Natural killer cell (primary cell): Measurements from ENCODE around the gene SESN1. TPM values are rescaled to one million over a fixed set of nuclear protein-coding genes. Genes with fewer than 3 reads are reported as not detected.

ENCODE experiments used
- ATAC-seq, 3 donors: fragments of 150-1000 bp in 2 of 3; fragments of 200-7000 bp in 1 of 3; cut with Tn5 transposase; 1 replicate in 1 of 3; 2 replicates in 2 of 3; pipeline ENCODE4 v1.10.0; 2021; ENCODE audit warnings: mild to moderate bottlenecking in 2 of 3, moderate library complexity in 2 of 3
- DNase-seq, 2 donors: peaks; one replicate each; pipeline versions ENCODE4 v3.0.0 to v3.0.0-alpha.2; 2013 to 2021; ENCODE audit warnings: mixed read lengths in 1 of 2
- H3K27ac ChIP-seq: one replicate; pipeline ENCODE4 v1.5.1; 2013; ENCODE audit warnings: mild to moderate bottlenecking, low read length
- H3K27me3 ChIP-seq: one replicate; pipeline ENCODE4 v1.6.1; 2013; ENCODE audit warnings: low read length; ENCODE audit not compliant: control insufficient read depth, insufficient read depth
- H3K36me3 ChIP-seq: one replicate; pipeline ENCODE4 v1.6.1; 2013; ENCODE audit warnings: low read length; ENCODE audit not compliant: control insufficient read depth, insufficient read depth
- H3K4me1 ChIP-seq: one replicate; pipeline ENCODE4 v1.6.1; 2013; ENCODE audit warnings: low read length; ENCODE audit not compliant: control insufficient read depth, insufficient read depth
- H3K4me3 ChIP-seq: one replicate; pipeline ENCODE4 v1.5.1; 2013; ENCODE audit warnings: low read length
- H3K9me3 ChIP-seq: one replicate; pipeline ENCODE4 v1.6.1; 2013; ENCODE audit warnings: low read length; ENCODE audit not compliant: control insufficient read depth, insufficient read depth
- H3K27ac Mint-ChIP-seq, 2 donors: one replicate each; pipeline ENCODE4 v1.8.0; 2022; ENCODE audit warnings: mild to moderate bottlenecking in 2 of 2, mixed read lengths in 2 of 2, moderate library complexity in 1 of 2
- H3K27me3 Mint-ChIP-seq, 2 donors: one replicate each; pipeline ENCODE4 v1.8.0; 2022; ENCODE audit warnings: low read depth in 2 of 2, mixed read lengths in 2 of 2
- H3K36me3 Mint-ChIP-seq: one replicate; pipeline ENCODE4 v1.8.0; 2022; ENCODE audit warnings: mixed read lengths
- H3K4me1 Mint-ChIP-seq, 2 donors: one replicate each; pipeline ENCODE4 v1.8.0; 2022; ENCODE audit warnings: mixed read lengths in 2 of 2
- H3K4me3 Mint-ChIP-seq: one replicate; pipeline ENCODE4 v1.8.0; 2022; ENCODE audit warnings: mild to moderate bottlenecking, moderate library complexity, mixed read lengths
- H3K9me3 Mint-ChIP-seq, 2 donors: one replicate each; pipeline ENCODE4 v1.8.0; 2022; ENCODE audit warnings: mixed read lengths in 2 of 2
- WGBS: methylation state at CpG from one replicate; pipeline ENCODE4 v1.1.7; 2013; ENCODE audit warnings: missing lambda C conversion rate; ENCODE audit not compliant: insufficient coverage; 5-methylcytosine and 5-hydroxymethylcytosine counted together
- intact Hi-C: fragments of 100-400 bp; cut with micrococcal nuclease; formaldehyde crosslinking; loops from one replicate; pipeline ENCODE4 v1.14.2; 2022
- total RNA-seq, 4 donors: library from RNA; stranded (reverse); fragments of 120-200 nt in 1 of 4; gene quantifications; one replicate each; pipeline versions ENCODE4 v1.2.3 to v1.2.4, GENCODE V29; 2013 to 2022
- TF ChIP-seq, protein P1 (sequence below): fragments of 200-600 bp; IDR thresholded peaks from one replicate; pipeline ENCODE4 v1.8.0; 2022; ENCODE audit warnings: antibody characterized with exemption

The SESN1 gene
- total RNA-seq, 3 donors from 2014 or later (not counting 1 experiment from before 2014, with no cell fraction given): 52.9 to 106 (median 68.9) TPM

DNA sequence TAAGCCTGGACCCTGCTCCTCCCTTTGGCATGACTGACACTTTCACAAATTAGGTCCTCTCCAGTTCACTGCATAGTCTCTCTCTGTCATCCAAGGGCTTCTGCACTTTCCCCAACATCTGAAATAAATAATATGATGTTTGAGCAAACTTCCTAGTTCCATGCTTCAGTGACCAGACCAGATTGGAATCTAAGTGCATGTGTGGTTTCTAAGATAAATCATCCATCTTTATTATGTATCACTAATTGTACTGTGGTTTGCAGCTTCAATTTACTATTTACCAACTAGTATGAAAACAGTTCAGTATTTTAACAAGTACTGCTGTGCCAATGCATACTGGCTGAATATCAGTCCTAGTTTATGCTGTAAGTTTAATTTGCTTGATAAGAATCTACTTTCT is 18.7 kb downstream of the SESN1 start:
- H3K27ac ChIP-seq: no peak overlapping the region
- Mint-ChIP-seq H3K9me3 (no peaks in the 10 kb centered on the region), H3K4me3 (no peak overlapping the region), H3K27ac (no peak overlapping the region), H3K27me3 (no peaks in the 10 kb centered on the region), H3K36me3 (no peaks in the 10 kb centered on the region), H3K4me1 (peaks cover 24 to 32% of the 10 kb centered on the region in 2 donors)
- H3K27me3 ChIP-seq: no peaks in the 10 kb centered on the region
- no peaks in the 10 kb centered on the region for H3K9me3 ChIP-seq
- TF ChIP-seq, protein P1, sequence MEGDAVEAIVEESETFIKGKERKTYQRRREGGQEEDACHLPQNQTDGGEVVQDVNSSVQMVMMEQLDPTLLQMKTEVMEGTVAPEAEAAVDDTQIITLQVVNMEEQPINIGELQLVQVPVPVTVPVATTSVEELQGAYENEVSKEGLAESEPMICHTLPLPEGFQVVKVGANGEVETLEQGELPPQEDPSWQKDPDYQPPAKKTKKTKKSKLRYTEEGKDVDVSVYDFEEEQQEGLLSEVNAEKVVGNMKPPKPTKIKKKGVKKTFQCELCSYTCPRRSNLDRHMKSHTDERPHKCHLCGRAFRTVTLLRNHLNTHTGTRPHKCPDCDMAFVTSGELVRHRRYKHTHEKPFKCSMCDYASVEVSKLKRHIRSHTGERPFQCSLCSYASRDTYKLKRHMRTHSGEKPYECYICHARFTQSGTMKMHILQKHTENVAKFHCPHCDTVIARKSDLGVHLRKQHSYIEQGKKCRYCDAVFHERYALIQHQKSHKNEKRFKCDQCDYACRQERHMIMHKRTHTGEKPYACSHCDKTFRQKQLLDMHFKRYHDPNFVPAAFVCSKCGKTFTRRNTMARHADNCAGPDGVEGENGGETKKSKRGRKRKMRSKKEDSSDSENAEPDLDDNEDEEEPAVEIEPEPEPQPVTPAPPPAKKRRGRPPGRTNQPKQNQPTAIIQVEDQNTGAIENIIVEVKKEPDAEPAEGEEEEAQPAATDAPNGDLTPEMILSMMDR: no peak
- ATAC-seq: no peak
- intact Hi-C loops: no loop called here
- H3K36me3 ChIP-seq: no peaks in the 10 kb centered on the region
- no peak overlapping the region for H3K4me3 ChIP-seq
- peaks cover 4% of the 10 kb centered on the region for H3K4me1 ChIP-seq
- DNase-seq: no peak

DNA sequence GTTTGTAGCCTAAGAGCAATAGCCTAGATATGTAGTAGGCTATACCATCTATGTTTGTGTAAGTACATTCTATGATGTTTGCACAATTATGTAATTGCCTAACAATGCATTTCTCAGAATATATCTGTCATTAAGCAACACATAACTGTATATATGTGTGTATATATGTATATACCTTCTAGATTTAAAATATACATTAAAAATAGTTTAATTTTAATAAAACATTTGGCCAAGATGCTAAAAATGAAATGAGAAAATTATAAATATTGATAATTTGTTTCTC is 20.6 kb downstream of the SESN1 start:
- H3K36me3 ChIP-seq: no peaks in the 10 kb centered on the region
- peaks cover 13% of the 10 kb centered on the region for H3K4me1 ChIP-seq
- Mint-ChIP-seq H3K36me3 (no peaks in the 10 kb centered on the region), H3K4me3 (no peak overlapping the region), H3K27ac (no peak overlapping the region), H3K4me1 (peaks cover 30 to 38% of the 10 kb centered on the region in 2 donors), H3K27me3 (no peaks in the 10 kb centered on the region), H3K9me3 (no peaks in the 10 kb centered on the region)
- DNase-seq: no peak
- H3K4me3 ChIP-seq: no peak overlapping the region
- no peak overlapping the region for H3K27ac ChIP-seq
- no peaks in the 10 kb centered on the region for H3K9me3 ChIP-seq
- intact Hi-C loops: loop anchor here (5.0 kb wide), 3 partner anchors 37 to 292 kb away; no protein-coding TSS in a partner anchor
- TF ChIP-seq, protein P1: no peak
- no peaks in the 10 kb centered on the region for H3K27me3 ChIP-seq
- no peak for ATAC-seq

DNA sequence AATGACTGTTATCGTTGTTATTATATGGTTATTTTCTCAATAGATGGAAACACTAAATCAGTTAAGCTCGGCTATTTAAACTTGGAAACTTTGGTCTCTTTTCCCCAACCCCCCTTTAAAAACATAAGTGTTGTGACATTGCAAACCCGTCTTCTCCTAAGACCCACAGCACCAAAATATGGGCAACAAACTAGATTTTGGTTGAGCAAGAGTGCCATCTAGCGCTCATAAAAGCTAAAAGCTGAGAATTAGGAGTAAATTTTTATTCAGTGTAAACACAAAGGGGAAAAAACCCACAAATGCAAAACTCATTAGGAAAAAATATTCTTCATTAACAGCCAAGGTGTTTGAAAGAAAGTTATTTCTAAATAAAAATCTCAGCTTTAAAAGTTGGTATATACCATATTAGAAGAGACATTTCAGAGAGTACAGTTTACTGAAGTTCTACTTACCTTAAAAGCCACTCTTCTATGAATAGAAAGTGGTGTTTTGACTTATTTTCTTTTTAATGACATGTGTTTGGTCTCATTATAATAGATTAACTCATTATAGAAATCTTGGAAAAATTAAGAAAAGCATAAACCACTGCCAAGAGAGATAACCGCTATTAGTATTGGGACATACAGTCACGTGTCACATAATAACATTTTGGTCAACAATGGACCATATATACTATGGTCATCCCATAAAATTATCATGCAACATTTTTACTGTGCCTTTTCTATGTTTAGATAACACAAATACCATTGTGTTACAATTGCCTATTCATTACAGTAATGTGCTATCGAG is 21.1 kb downstream of the SESN1 start:
- Histone ChIP-seq H3K27me3 (no peaks in the 10 kb centered on the region), H3K36me3 (no peaks in the 10 kb centered on the region), H3K9me3 (no peaks in the 10 kb centered on the region), H3K27ac (no peak overlapping the region), H3K4me1 (peaks cover 13% of the 10 kb centered on the region), H3K4me3 (no peak overlapping the region)
- Mint-ChIP-seq H3K4me3 (peak overlapping the region; percentile 54), H3K27me3 (no peaks in the 10 kb centered on the region), H3K36me3 (no peaks in the 10 kb centered on the region), H3K9me3 (no peaks in the 10 kb centered on the region), H3K27ac (peak overlapping the region; percentile 8 to 84), H3K4me1 (peaks cover 30 to 38% of the 10 kb centered on the region in 2 donors)
- 75% methylated on average over 4 of the region's 7 CpGs for WGBS
- DNase-seq: peak in 1 of 2 donors; percentile 89
- intact Hi-C loops: loop anchor here (1.0 to 5.0 kb wide), 8 partner anchors 36 to 531 kb away; no protein-coding TSS in a partner anchor
- TF ChIP-seq, protein P1: peak; percentile 86
- peak; percentile 67 to 79 (median 73) for ATAC-seq
